ENCODE measurements around the gene SLC25A26. TPM values are rescaled to one million over a fixed set of nuclear protein-coding genes. Genes with fewer than 3 reads are reported as not detected.

Gene SLC25A26
- polyA plus RNA-seq, 1 donor = 26.4 TPM

DNA sequence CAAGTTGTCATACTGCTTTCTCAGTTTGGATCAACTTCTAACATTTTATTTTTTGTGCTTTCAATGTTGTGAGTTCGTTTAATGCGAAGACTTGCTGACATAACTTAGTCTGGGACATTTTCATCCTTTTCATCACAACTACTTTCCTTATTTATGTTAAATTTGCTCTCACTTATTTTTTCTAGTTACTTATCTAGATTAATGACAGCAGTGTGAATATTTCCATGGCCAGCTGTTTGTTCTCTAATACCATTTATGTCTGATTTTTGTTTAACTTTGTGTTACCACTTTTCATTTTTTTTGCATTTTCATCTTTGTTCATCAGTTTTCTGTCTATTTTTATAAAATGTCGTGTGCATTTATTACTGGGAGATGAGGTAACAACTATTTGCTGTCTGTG, 6.2 kb downstream of the SLC25A26 start:
- DNase-seq (ENCODE audit: low read depth) = no peak

DNA sequence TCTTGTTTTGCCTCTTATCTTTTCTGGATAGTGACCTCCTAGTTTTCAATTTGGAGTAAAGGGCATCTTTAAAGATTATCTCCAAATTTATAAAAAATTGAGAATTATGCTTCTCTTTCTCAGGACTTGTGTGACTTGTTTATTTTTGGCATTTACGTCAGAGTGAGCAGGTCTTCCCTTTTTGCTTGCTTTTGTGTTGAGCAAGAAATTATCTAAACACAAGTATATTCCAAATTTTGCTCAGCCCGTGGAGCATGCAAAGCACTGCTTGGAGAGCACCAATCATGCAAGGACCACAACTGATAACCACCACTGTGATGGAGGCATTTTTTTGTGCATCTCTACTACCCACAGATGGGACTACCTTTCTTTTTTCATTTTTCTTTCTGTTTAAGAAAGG, 7.1 kb downstream of the SLC25A26 start:
- DNase-seq (ENCODE audit: low read depth) = no peak

DNA sequence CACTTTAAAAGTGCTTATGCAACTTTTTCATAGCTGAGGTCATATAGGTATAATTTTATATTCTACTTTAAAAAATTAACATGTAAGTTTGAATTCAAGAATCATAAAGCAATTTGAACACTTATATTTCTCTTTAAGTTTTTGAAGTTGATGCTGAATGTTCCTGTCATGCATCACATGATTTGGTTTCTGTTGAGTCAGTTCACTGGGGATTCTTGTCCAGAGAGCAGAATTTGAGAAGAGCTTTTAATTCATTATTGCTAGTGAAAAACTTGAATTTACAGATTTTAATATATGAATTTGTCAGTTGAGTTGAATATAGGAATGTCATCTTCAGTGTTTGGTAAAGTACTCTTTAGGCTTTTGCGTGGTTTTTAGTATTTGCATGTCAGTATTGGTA, 7.9 kb downstream of the SLC25A26 start:
- no peak for DNase-seq (ENCODE audit: low read depth)

DNA sequence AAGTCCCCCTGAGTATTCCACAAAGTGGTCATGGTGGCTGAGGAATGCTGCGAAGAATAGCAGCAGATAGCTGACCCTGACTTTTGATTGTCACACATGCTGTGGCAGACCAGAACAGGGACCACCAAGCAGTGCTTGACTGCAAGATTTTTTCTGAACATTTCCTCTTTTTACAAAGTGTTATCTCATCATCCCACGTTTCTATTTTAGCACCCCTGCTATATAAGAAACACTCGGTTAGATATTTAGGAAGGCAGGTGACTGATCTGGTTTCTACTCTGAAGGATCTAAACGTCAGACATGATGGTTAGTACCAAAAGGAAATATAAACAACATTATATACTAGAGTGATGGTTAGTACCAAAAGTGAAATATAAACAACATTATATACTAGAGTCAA, 9.1 kb downstream of the SLC25A26 start:
- DNase-seq (ENCODE audit: low read depth) = no peak

DNA sequence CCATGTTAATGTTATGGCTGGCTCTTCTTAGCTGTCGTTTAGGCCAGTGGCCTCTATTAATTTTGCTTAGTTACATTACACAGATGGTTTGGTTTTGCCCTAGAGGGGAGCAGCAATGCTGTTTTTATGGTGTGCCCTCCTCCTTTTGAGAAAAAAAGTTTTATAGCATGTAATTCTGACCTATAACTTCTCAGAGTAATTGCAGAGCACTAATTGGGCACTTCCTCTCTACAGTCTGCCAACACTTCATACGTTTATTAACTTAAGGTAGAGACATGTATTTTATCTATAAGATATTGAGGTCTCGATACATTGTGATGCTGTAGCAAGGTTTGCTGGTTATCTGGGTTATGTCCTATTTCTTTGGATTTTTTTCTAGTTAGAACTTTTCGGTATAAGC, 12.2 kb downstream of the SLC25A26 start:
- DNase-seq (ENCODE audit: low read depth) = no peak

DNA sequence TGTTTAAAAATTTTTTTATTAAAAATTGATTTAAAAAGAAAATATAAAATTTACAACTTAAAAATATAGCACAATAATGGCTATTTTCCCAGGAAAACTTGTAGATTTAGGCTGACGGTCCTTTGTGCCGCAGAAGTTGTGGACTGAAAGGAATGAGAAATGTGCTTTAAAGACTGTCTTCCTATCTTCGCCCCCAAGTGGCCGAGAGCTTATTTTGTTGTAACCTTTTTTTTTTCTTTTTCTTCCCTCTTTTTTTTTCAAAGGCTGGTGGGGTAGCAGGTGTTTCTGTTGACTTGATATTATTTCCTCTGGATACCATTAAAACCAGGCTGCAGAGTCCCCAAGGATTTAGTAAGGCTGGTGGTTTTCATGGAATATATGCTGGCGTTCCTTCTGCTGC, 15.5 kb downstream of the SLC25A26 start:
- DNase-seq (ENCODE audit: low read depth) = no peak

DNA sequence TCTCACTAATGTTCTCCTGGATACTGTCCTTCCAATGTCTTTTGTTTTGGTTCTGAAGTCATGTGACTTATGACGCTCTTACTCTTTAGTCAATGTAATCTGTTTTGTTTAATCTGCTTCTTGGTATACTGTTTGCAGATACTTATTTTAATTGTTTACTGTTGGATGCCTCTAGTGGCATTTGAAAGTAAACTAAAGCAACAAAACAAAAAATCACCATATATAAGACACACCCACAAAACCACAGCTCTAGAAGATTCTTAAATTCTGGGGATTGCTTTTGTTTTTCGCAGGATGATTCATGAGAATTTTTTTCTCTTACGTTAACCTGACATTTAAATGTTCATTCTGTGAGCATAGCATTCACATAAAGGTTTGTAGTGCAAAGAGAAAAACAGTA, 16.8 kb downstream of the SLC25A26 start:
- no peak for DNase-seq (ENCODE audit: low read depth)

DNA sequence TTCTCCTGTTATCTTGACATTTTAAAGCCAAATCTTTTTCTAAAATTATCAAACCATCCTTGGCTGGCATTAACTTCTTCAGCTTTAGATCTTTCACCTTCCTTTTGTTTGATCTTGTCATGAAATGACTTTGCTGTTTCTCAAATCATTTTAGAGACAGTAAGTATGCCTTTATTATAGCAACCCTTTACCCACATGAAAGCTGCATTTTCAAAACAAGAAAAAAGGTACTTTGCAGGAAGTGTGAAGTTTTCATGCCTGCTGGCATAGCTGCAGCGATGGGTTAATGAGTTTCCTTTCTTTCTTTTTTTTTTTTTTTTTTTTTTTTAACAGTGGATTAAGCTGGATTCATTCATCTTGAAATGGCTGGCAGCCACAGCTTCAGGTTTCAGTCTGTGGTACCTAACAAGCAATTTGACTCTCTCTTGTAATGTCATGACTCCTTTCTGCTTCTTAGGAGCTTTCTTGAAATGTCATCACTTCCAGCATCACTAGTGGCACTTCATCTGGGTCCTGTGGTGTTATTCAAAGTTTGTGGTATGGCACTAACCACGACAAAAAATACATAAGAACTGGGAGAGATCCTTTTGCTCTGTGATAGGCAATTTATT, 18.8 kb downstream of the SLC25A26 start:
- DNase-seq (ENCODE audit: low read depth) = no peak

DNA sequence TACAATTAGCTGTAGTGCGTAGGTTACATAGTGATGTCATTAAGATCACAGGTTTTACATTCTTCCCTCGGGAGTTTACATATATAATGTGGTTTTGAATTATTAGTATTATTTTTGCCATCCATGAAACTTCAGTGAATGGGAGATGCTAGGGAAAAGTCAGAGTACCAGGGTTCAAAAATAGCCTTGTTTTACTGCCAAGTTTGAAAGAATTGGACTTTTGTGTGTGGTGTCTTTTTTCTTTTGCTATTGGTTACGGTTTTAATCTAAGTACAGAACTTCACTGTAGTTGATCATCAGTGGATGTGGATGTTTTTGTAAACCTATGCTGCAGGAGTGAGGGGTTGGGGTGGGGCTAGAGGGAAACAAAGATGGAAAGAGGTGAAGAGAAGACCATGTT, 20.7 kb downstream of the SLC25A26 start:
- no peak for DNase-seq (ENCODE audit: low read depth)

DNA sequence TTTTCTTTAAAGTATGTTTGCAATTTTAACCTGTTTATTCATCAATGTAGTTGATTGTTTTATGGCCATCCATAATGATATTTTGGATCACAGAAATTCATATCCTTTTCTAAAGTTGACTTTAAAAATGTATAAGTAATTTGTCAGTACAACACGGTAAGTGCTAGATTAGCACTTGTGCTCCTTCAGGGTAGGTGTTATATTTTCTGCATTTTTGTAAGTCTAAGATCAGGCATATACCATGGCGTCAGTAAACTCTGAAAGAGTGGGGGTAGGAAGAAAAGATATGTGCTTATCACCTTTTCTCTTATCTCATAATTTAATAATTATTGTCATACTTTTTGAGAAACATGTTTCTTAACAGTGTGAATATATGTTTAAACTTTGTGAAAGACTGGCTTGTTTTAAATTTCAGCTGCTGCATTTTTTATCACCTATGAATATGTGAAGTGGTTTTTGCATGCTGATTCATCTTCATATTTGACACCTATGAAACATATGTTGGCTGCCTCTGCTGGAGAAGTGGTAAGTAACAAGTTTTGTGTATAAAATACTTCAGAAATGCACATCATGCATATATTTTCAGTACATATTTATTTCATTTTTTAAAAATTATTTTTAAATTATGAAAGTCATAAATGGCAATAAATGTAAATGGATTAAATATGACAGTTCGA, 22.1 kb downstream of the SLC25A26 start:
- no peak for DNase-seq (ENCODE audit: low read depth)

DNA sequence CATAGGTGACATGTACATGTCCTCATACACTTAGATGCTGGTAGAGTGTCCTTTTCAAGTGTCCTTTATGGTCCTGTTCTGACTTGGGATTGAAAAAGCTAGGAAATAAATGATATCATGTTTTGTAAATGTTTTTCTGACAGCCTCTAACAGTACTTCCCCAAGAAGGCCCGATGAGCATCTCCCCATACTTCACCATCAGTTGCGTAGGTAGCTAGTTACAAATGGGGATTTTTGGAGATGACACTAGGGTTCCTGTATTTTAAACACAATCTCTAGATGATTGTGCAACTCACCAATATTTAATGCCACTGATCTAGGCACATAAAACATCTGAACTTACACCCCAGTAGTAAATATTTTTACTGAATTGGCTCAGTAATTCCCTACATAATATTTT, 27.8 kb downstream of the SLC25A26 start:
- DNase-seq (ENCODE audit: low read depth) = no peak

DNA sequence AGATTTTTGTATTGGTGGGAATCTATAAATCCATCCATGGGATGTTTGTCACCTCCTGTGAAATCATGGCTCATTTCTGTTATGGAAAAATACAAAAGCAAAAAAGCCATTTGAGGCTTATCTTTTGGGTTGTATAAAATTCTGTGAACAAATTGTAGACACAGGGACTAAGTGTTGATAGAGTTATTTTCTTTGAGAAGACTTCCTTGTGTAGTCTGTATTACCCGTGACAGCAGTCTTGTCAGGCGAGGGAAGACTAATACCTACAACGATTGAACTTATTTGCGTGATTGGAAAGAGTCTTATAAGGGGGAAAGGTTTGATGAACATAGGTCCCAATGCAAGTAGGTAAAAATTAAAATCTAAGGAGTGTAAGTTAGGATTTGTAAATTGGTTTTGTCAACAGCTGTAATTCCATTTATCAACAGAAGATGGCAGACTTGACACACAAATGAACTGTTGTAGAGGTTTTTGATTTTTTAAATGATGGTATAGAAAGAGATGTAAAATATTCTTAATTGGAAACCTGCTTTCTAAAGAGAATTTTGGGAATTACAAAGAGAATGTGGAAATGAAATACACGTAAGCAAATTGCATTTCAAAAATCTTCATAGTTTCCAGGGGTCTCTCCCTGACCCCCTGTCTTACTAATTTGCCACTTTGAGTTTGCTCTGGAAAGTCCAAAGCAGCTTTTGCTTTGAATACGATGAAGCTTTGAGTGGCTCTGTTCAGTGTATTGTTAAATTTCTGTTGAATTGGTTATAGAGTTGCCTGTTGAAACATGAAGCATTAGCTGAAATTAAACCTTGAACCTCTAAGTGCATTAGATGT, 33.2 kb downstream of the SLC25A26 start:
- no peak for DNase-seq (ENCODE audit: low read depth)

DNA sequence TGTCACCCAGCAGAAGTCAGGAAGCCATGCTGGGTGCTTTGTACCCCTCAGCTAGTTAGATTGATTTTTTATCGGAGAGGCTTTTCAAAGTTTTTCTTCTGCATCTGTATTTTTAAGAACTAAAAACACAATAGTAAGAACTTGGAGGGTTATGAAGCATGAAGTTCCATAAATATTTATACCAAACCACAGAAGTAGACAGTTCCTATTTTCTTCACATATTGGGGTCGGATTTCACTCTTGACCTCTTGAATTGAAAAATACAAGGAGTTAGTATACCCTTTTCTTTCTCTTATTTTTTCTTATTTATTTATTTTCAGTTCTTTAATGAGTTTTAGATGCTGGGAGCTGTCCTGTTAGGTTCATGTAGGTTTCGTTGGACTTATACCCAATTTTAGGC, 35.1 kb downstream of the SLC25A26 start:
- DNase-seq (ENCODE audit: low read depth) = no peak

DNA sequence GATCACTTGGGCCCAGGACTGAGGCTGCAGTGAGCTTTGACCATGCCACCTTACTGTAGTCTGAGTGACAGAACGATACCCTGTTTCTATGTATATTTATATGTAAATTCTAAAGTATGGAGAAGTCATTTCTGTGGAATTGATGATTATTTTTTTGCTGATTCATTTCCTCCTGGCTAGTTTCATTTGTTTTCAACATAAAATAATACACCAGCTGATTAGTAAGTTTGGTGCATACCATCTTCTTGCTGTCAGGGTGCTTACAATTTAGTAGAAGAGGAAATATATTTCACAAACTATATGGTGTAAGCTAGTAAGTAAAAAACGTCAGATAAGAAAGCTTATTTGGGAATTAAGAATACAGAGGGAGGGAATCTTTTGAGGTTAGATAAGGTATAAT, 36.0 kb downstream of the SLC25A26 start:
- DNase-seq (ENCODE audit: low read depth) = no peak

DNA sequence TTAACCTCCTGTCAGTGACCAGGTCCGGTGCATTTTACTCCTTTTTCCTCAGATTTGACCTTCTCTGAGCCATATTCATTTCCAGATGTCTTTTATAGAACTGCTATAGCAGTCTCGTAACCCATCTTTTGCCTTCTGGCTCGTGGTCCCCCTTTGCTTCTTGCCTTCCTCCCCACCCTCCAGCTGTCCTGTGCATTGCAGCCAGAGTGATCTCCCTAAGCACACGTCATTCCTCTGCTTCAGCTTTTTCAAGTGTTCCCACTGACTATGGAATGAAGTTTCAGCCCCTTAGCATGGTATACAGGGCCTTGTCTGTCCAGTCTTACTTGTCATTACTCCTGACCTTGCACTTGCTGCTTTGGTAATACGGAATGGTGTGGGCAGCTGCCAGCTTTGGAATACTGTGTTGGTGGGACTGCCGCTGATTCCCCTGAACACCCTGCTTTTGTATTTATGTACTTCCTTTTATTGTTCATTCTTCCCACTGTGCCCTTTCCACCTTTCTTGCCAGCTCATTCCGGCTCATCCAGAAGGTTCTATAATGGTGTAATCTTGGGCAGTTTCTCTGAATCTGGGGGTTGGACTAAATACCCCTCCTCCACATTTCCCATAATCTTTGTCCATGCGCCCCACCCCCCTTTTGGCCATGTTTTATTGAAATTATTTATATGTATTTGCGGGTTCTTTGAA, 38.9 kb downstream of the SLC25A26 start:
- no peak for DNase-seq (ENCODE audit: low read depth)

DNA sequence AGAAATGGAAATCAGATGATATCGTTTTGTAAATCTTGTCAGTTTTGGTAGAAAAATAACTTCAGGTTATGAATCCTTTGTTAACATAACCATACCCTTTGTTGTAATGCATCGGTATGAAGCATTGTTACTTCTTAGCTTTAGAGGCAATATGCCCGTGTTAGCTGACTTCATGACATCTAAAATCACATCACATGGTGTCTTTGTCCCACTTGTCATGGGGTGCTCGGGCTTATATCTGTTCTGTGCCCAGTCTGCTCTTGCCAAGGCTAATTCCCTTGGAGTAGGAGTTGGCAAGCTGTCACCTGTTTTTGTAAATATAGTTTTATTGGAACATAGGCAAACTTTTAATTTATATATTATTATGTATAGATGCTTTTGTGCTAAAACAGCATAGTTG, 39.6 kb downstream of the SLC25A26 start:
- DNase-seq (ENCODE audit: low read depth) = no peak

DNA sequence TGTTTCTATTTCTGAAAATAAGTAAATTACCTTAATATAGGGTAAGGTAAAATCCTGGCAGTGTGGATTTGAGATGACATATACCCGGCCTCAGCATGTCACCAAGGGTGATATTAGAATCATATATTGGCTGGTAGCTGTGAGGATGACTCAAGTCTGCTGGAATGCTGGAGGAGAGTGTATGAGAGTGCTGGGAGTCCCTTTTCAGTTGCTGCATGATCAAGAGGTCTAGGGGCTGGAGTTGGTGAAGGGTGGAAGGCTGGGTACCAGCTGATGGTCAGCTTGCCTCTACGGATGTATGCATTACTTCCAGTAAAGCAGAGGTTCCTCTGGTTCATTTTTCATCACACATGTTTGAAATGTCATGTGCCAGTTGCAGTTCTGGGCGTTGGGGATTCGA, 40.6 kb downstream of the SLC25A26 start:
- no peak for DNase-seq (ENCODE audit: low read depth)

DNA sequence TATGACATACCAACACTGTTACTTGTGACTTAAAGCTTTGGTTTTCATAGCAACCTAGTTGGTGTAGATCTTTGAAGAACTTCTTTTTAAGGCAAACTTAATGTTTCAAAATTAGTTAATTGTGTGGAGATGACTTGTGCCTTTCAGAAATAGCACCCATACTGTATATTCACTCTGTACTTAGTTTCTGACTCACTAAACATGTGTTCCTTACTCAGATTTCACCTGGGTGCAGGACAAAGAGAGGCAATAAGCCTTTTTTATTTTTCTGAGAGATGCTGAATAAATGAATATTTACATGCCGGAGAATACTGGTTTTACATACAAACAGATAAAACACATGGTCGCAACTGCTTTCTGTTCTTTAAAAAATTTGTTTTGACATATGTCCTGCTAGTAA, 44.8 kb downstream of the SLC25A26 start:
- no peak for DNase-seq (ENCODE audit: low read depth)

DNA sequence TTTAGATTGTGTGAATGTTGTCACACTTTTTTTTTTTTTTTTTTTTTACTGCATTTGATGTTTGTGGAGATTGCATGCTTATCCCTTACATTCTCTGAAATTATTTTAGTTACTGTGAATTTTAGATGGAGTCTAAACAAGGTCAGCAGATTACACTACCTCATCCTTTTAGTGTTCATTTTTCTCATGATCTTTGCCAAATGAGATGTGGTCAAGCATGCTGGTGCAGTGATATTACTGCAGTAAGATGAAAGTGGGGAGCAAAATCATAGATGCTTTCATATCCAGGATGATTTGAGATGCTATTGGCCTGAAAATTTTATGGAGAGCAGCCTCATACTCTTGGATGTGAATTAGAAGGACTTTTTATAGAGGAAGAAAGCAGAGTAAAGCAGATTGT, 45.8 kb downstream of the SLC25A26 start:
- DNase-seq (ENCODE audit: low read depth) = no peak

DNA sequence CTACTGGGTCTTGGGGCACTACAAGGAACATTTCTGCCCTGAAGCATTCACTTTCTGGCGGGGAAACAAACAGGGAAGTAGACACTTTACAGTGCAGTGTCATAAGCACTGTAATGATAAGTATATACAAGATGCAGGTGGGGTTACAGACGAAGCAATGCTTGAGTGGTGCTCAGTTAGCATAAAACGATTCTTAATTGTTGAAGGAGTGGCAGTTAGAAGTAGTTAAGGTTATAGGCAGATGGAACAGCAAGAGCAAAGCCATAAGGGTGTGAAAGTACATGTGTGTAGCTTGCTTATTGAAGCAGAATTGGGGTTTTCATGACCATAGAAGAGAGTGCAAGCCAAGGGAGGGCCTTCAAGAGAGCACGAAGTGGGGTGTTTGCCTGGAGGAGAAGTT, 46.2 kb downstream of the SLC25A26 start:
- DNase-seq (ENCODE audit: low read depth) = no peak

DNA sequence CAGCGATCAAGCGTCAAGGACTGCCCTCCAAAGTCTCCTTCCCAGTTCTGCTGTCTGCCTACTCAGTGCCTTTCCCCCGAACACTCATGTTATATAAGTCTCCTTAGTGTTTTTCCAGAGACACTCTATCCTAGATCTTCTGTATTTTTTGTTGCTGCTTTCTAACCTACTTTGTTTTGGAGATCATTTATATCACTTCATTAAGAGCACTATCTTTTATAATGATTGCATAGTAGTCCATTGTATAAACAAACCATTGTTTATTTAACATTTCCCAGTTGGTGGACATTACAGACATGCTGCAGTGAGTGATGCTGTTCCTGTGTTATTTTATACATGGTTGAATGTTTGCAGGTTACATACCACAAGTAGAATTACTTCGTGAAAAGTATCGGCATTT, 47.1 kb downstream of the SLC25A26 start:
- no peak for DNase-seq (ENCODE audit: low read depth)

DNA sequence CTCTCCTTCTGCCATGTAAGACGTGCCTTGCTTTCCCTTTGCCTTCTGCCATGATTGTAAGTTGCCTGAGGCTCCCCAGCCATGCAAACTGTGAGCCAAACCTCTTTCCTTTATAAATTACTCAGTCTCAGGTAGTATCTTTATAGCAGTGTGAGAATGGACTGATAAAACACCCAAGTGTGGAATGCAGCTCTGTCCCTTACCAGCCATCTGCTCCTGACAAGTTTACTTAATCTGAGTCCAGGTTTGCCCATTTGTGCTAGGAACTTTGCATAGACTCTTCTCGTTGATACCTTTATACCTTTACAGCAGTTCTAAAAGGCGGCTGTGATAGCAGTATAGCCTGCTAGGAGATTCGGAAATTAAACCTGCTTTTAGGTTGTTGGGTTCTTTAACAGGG, 48.1 kb downstream of the SLC25A26 start:
- no peak for DNase-seq (ENCODE audit: low read depth)

DNA sequence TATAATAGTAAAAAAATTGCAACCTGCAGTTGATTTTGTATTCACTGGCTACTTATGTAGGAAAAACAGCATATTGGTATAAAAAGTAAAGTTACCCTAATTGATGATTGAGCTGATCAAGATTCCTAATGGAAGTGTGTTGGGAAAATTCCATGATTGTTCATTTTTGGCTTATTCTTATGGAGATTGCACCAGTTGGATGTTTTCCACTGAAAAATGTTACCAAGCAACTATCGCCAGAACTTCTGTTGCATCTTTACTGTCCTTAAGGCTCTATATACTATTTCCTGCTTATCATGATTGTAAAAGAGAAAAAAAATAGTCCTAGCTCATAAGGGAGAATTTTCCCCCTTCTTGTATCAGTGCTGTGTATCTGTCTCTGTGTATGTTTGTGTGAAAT, 48.6 kb downstream of the SLC25A26 start:
- DNase-seq (ENCODE audit: low read depth) = no peak
